Neural cell (in vitro differentiated cells): ENCODE measurements around the gene RSPRY1. TPM values are rescaled to one million over a fixed set of nuclear protein-coding genes. Genes with fewer than 3 reads are reported as not detected.

Source experiments
- H2AFZ ChIP-seq: fragments of 200-600, 300-800 bp; sonication (generic), shearing (Covaris generic); 2 replicates; pipeline ENCODE4 v1.6.0; 2014; ENCODE audit warnings: low read depth, mild to moderate bottlenecking, antibody characterized with exemption, low read length, moderate library complexity
- H3F3A ChIP-seq: fragments of 200-600 bp; shearing (Covaris generic); 2 replicates; pipeline ENCODE4 v1.6.1; 2016; ENCODE audit warnings: mild to moderate bottlenecking, moderate library complexity, mixed read lengths, antibody characterized with exemption, low read length; ENCODE audit not compliant: insufficient read depth, poor library complexity, severe bottlenecking
- H3K27ac ChIP-seq: fragments of 200-600, 300-800 bp; sonication (generic), shearing (Covaris generic); 2 replicates; pipeline ENCODE4 v1.5.1; 2014; ENCODE audit warnings: mild to moderate bottlenecking, low read length, moderate library complexity
- H3K27me3 ChIP-seq: fragments of 300-800, 200-600 bp; sonication (generic), shearing (Covaris generic); 2 replicates; pipeline ENCODE4 v1.6.0; 2014; ENCODE audit warnings: mild to moderate bottlenecking, low read depth, low read length, moderate library complexity; ENCODE audit not compliant: insufficient read depth
- H3K36me3 ChIP-seq: fragments of 300-800, 200-600 bp; sonication (generic), shearing (Covaris generic); 2 replicates; pipeline ENCODE4 v1.5.1; 2014; ENCODE audit warnings: mild to moderate bottlenecking, antibody characterized with exemption, low read length, moderate library complexity; ENCODE audit not compliant: insufficient read depth
- H3K4me2 ChIP-seq: fragments of 300-800, 200-600 bp; sonication (generic), shearing (Covaris generic); 2 replicates; pipeline ENCODE4 v1.6.0; 2014; ENCODE audit warnings: mild to moderate bottlenecking, low read length
- H3K4me3 ChIP-seq: fragments of 300-800, 200-600 bp; sonication (generic), shearing (Covaris generic); 2 replicates; pipeline ENCODE4 v1.5.1; 2014; ENCODE audit warnings: mild to moderate bottlenecking, low read length, moderate library complexity
- H3K79me2 ChIP-seq: fragments of 200-600 bp; shearing (Covaris generic); replicated peaks from 2 replicates; pipeline ENCODE4 v1.6.0; 2014; ENCODE audit warnings: mild to moderate bottlenecking, low read length, moderate library complexity; ENCODE audit not compliant: insufficient read depth
- H3K9ac ChIP-seq: fragments of 300-800, 200-600 bp; sonication (generic), shearing (Covaris generic); 2 replicates; pipeline ENCODE4 v1.6.1; 2016; ENCODE audit warnings: mild to moderate bottlenecking, low read length, mixed read lengths
- H3K9me2 ChIP-seq: fragments of 200-600 bp; shearing (Covaris generic); 2 replicates; pipeline ENCODE4 v1.6.1; 2016; ENCODE audit warnings: mild to moderate bottlenecking, low read length, mixed read lengths; ENCODE audit not compliant: insufficient read depth
- H3K9me3 ChIP-seq: fragments of 200-600, 300-800 bp; sonication (generic), shearing (Covaris generic); 2 replicates; pipeline ENCODE4 v1.6.1; 2016; ENCODE audit warnings: mild to moderate bottlenecking, mixed run types, low read length, moderate library complexity, mixed read lengths
- H4K20me1 ChIP-seq: fragments of 200-600 bp; shearing (Covaris generic); 2 replicates; pipeline ENCODE4 v1.6.1; 2016; ENCODE audit warnings: mild to moderate bottlenecking, mixed run types; ENCODE audit not compliant: insufficient read depth
- CTCF ChIP-seq: fragments of 450-650 bp; IDR thresholded peaks from 2 replicates; pipeline ENCODE4 v1.5.1; 2014; ENCODE audit warnings: antibody characterized with exemption, mild to moderate bottlenecking, moderate library complexity; ENCODE audit not compliant: poor library complexity, severe bottlenecking
- EP300 ChIP-seq: fragments of 450-650 bp; conservative IDR thresholded peaks from 2 replicates; pipeline ENCODE4 v1.6.1; 2014; ENCODE audit warnings: antibody characterized with exemption, mild to moderate bottlenecking, moderate library complexity; ENCODE audit not compliant: poor library complexity, severe bottlenecking
- EZH2 ChIP-seq: fragments of 200-600, 300-800 bp; shearing (Covaris generic), sonication (generic); IDR thresholded peaks from 2 replicates; pipeline ENCODE4 v1.6.1; 2014; ENCODE audit warnings: antibody characterized with exemption, low read length, borderline replicate concordance, mild to moderate bottlenecking; ENCODE audit not compliant: insufficient read depth, poor library complexity, severe bottlenecking
- MXI1 ChIP-seq: fragments of 450-650 bp; conservative IDR thresholded peaks from 2 replicates; pipeline ENCODE4 v1.6.1; 2014; ENCODE audit warnings: antibody characterized with exemption, mild to moderate bottlenecking; ENCODE audit not compliant: poor library complexity, severe bottlenecking
- POLR2AphosphoS5 ChIP-seq: IDR thresholded peaks from 2 replicates; pipeline ENCODE4 v1.6.1; 2012
- RAD21 ChIP-seq: fragments of 450-650 bp; conservative IDR thresholded peaks from 2 replicates; pipeline ENCODE4 v1.6.1; 2014; ENCODE audit warnings: antibody characterized with exemption, mild to moderate bottlenecking, moderate library complexity
- SMC3 ChIP-seq: fragments of 450-650 bp; conservative IDR thresholded peaks from 2 replicates; pipeline ENCODE4 v1.6.1; 2014; ENCODE audit warnings: antibody characterized with exemption, mild to moderate bottlenecking, moderate library complexity; ENCODE audit not compliant: poor library complexity
- TAF1 ChIP-seq: IDR thresholded peaks from 2 replicates; pipeline ENCODE4 v1.6.1; 2012; ENCODE audit warnings: low read depth
- polyA plus RNA-seq: library from polyadenylated mRNA; depleted of rRNA; stranded (reverse); fragments of >200 nt; gene quantifications from 2 replicates; pipeline ENCODE4 v1.2.3, GENCODE V29; 2014
- TF ChIP-seq, protein P1 (sequence below): IDR thresholded peaks from 2 replicates; pipeline ENCODE4 v1.6.1; 2012; ENCODE audit warnings: borderline replicate concordance

The RSPRY1 gene
- polyA plus RNA-seq, 1 donor from 2014 or later = 62.0 TPM

- TF ChIP-seq EZH2 (no peak), SMC3 (no peak)
These were observed 91.5 kb downstream of the RSPRY1 start (continued) for GRCh38 chr16:57277586-57277985.

GRCh38 chr16:57278494-57278893 lies 92.4 kb downstream of the RSPRY1 start:
- H2AFZ ChIP-seq = no peak overlapping the region
- H4K20me1 ChIP-seq = no peaks in the 10 kb centered on the region
- H3K27ac ChIP-seq = no peak overlapping the region
- H3K4me3 ChIP-seq = no peak overlapping the region
- no peaks in the 10 kb centered on the region for H3K36me3 ChIP-seq
- H3F3A ChIP-seq = no peaks in the 10 kb centered on the region
- TF ChIP-seq MXI1 (no peak), TAF1 (no peak), RAD21 (no peak), POLR2AphosphoS5 (no peak), CTCF (no peak), SMC3 (no peak), EZH2 (no peak), EP300 (no peak)
- TF ChIP-seq, protein P1, sequence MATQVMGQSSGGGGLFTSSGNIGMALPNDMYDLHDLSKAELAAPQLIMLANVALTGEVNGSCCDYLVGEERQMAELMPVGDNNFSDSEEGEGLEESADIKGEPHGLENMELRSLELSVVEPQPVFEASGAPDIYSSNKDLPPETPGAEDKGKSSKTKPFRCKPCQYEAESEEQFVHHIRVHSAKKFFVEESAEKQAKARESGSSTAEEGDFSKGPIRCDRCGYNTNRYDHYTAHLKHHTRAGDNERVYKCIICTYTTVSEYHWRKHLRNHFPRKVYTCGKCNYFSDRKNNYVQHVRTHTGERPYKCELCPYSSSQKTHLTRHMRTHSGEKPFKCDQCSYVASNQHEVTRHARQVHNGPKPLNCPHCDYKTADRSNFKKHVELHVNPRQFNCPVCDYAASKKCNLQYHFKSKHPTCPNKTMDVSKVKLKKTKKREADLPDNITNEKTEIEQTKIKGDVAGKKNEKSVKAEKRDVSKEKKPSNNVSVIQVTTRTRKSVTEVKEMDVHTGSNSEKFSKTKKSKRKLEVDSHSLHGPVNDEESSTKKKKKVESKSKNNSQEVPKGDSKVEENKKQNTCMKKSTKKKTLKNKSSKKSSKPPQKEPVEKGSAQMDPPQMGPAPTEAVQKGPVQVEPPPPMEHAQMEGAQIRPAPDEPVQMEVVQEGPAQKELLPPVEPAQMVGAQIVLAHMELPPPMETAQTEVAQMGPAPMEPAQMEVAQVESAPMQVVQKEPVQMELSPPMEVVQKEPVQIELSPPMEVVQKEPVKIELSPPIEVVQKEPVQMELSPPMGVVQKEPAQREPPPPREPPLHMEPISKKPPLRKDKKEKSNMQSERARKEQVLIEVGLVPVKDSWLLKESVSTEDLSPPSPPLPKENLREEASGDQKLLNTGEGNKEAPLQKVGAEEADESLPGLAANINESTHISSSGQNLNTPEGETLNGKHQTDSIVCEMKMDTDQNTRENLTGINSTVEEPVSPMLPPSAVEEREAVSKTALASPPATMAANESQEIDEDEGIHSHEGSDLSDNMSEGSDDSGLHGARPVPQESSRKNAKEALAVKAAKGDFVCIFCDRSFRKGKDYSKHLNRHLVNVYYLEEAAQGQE = no peak
- H3K9me2 ChIP-seq = no peaks in the 10 kb centered on the region
- H3K9ac ChIP-seq = no peak overlapping the region
- peaks cover 12% of the 10 kb centered on the region for H3K27me3 ChIP-seq
- no peaks in the 10 kb centered on the region for H3K9me3 ChIP-seq
- H3K4me2 ChIP-seq = no peak overlapping the region
- no peaks in the 10 kb centered on the region for H3K79me2 ChIP-seq

- Histone ChIP-seq H3K36me3 (no peaks in the 10 kb centered on the region), H3K4me3 (no peak overlapping the region), H3K79me2 (no peaks in the 10 kb centered on the region), H3K9me2 (no peaks in the 10 kb centered on the region), H3K27me3 (peaks cover 27% of the 10 kb centered on the region), H3K9me3 (no peaks in the 10 kb centered on the region), H4K20me1 (no peaks in the 10 kb centered on the region), H3F3A (no peaks in the 10 kb centered on the region), H3K4me2 (no peak overlapping the region), H3K27ac (no peak overlapping the region), H2AFZ (no peak overlapping the region), H3K9ac (no peak overlapping the region)
- TF ChIP-seq POLR2AphosphoS5 (no peak), EP300 (no peak), SMC3 (no peak), RAD21 (no peak), MXI1 (no peak), TAF1 (no peak), CTCF (no peak), EZH2 (no peak)
- TF ChIP-seq, protein P1 = no peak
These were observed 93.9 kb downstream of the RSPRY1 start for GRCh38 chr16:57279780-57280638.
